Fibroblast of lung (primary cell): ENCODE measurements around the gene FKBP4. TPM values are rescaled to one million over a fixed set of nuclear protein-coding genes. Genes with fewer than 3 reads are reported as not detected.

ENCODE experiments used
- DNase-seq, 2 donors: peaks; one replicate each; pipeline versions ENCODE4 v3.0.0 to v3.0.0-alpha.2; 2010; ENCODE audit warnings: low read depth in 2 of 2
- H2AFZ ChIP-seq: 2 replicates; pipeline ENCODE4 v1.5.1; 2012; ENCODE audit warnings: low read length, control low read depth, inconsistent platforms
- H3K27ac ChIP-seq: 2 replicates; pipeline ENCODE4 v1.5.1; 2011; ENCODE audit warnings: low read length, control low read depth; ENCODE audit not compliant: insufficient read depth
- H3K27me3 ChIP-seq: 2 replicates; pipeline ENCODE4 v1.5.1; 2011; ENCODE audit warnings: mild to moderate bottlenecking, low read length; ENCODE audit not compliant: control insufficient read depth, insufficient read depth
- H3K36me3 ChIP-seq: 2 replicates; pipeline ENCODE4 v1.5.1; 2011; ENCODE audit warnings: low read length; ENCODE audit not compliant: control insufficient read depth, insufficient read depth
- H3K4me1 ChIP-seq: 2 replicates; pipeline ENCODE4 v1.5.1; 2011; ENCODE audit warnings: low read length; ENCODE audit not compliant: control insufficient read depth, insufficient read depth; ENCODE audit errors: extremely low read depth
- H3K4me2 ChIP-seq: 2 replicates; pipeline ENCODE4 v1.5.1; 2011; ENCODE audit warnings: low read length, control low read depth; ENCODE audit not compliant: insufficient read depth; ENCODE audit errors: extremely low read depth
- H3K4me3 ChIP-seq, 4 experiments: fragments of 200-600 bp in 1 of 4; sonication (generic) in 1 of 4; replicated peaks in 1 of 4; 2 replicates each; pipeline ENCODE4 v1.5.1; 2011 to 2016; ENCODE audit warnings: low read length in 4 of 4, low read depth in 3 of 4, mild to moderate bottlenecking in 3 of 4, control low read depth in 2 of 4, inconsistent platforms in 1 of 4, mixed read lengths in 1 of 4; ENCODE audit not compliant: insufficient read depth in 1 of 4; ENCODE audit errors: control extremely low read depth in 1 of 4
- H3K79me2 ChIP-seq: 2 replicates; pipeline ENCODE4 v1.5.1; 2012; ENCODE audit warnings: mild to moderate bottlenecking, low read length, inconsistent platforms; ENCODE audit not compliant: control insufficient read depth, insufficient read depth
- H3K9ac ChIP-seq: 2 replicates; pipeline ENCODE4 v1.5.1; 2011; ENCODE audit warnings: mild to moderate bottlenecking, low read length, control low read depth; ENCODE audit not compliant: insufficient read depth
- H3K9me3 ChIP-seq: 2 replicates; pipeline ENCODE4 v1.5.1; 2012; ENCODE audit warnings: low read depth, low read length; ENCODE audit not compliant: control insufficient read depth, insufficient read depth
- H4K20me1 ChIP-seq: 2 replicates; pipeline ENCODE4 v1.5.1; 2011; ENCODE audit warnings: low read length; ENCODE audit not compliant: control insufficient read depth, insufficient read depth; ENCODE audit errors: extremely low read depth
- EZH2 ChIP-seq: IDR thresholded peaks from 2 replicates; pipeline ENCODE4 v1.5.1; 2012; ENCODE audit warnings: low read length, control low read depth, mild to moderate bottlenecking; ENCODE audit errors: missing control alignments
- polyA plus RNA-seq, 2 donors: library from polyadenylated mRNA; depleted of rRNA in 1 of 2; stranded (reverse) in 1 of 2; unstranded in 1 of 2; fragments of >200 nt; gene quantifications; 2 replicates each; pipeline ENCODE4 v1.2.1, GENCODE V29; 2011 to 2012; ENCODE audit warnings: missing spikeins in 1 of 2
- total RNA-seq: library from RNA; depleted of rRNA; stranded (reverse); fragments of >200 nt; gene quantifications from 2 replicates; pipeline ENCODE4 v1.2.1, GENCODE V29; 2014
- TF ChIP-seq, protein P1 (sequence below), 2 donors: IDR thresholded peaks in 1 of 2; conservative IDR thresholded peaks in 1 of 2; 1 replicate in 1 of 2; 2 replicates in 1 of 2; pipeline ENCODE4 v1.5.1; 2011 to 2012; ENCODE audit warnings: low read length in 2 of 2, control low read depth in 1 of 2, inconsistent platforms in 1 of 2, low read depth in 1 of 2, mild to moderate bottlenecking in 1 of 2

Gene FKBP4
- total and polyA plus RNA-seq, 2 donors (not counting 1 experiment from before 2014, with no cell fraction given): 23.0 to 42.6 TPM

DNA sequence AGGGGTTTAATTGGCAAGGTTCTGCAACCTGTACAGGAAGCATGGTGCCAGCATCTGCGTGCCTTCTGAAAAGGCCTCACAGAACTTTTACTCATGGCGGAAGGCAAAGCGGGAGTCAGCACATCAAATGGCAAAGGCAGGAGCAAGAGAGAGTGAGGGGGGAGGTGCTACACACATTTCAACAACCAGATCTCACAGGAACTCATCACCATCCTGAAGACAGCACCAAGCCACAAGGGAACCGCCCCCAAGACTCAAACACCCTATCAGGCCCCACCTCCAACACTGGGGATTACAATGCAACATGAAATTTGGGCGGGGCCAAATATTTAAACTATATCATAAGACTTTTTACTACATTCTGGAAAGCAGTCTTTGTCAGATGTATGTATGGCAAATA is 38.0 kb upstream of the FKBP4 start:
- Histone ChIP-seq H3K79me2 (no peaks in the 10 kb centered on the region), H3K27ac (no peak overlapping the region), H3K4me2 (no peak overlapping the region), H2AFZ (no peak overlapping the region), H3K4me3 (no peak overlapping the region), H3K9ac (no peak overlapping the region), H3K27me3 (peaks cover 4% of the 10 kb centered on the region), H3K9me3 (no peaks in the 10 kb centered on the region), H3K36me3 (no peaks in the 10 kb centered on the region), H3K4me1 (no peaks in the 10 kb centered on the region), H4K20me1 (no peaks in the 10 kb centered on the region)
- DNase-seq: no peak
- TF ChIP-seq, protein P1, sequence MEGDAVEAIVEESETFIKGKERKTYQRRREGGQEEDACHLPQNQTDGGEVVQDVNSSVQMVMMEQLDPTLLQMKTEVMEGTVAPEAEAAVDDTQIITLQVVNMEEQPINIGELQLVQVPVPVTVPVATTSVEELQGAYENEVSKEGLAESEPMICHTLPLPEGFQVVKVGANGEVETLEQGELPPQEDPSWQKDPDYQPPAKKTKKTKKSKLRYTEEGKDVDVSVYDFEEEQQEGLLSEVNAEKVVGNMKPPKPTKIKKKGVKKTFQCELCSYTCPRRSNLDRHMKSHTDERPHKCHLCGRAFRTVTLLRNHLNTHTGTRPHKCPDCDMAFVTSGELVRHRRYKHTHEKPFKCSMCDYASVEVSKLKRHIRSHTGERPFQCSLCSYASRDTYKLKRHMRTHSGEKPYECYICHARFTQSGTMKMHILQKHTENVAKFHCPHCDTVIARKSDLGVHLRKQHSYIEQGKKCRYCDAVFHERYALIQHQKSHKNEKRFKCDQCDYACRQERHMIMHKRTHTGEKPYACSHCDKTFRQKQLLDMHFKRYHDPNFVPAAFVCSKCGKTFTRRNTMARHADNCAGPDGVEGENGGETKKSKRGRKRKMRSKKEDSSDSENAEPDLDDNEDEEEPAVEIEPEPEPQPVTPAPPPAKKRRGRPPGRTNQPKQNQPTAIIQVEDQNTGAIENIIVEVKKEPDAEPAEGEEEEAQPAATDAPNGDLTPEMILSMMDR (conservative IDR thresholded peaks at IDR 0.05 in 1 of 2, IDR thresholded peaks at IDR 0.05 in 1 of 2; ENCODE audit: low read depth in 1 of 2, low read length in 2 of 2): no peak
- TF ChIP-seq EZH2: no peak

DNA sequence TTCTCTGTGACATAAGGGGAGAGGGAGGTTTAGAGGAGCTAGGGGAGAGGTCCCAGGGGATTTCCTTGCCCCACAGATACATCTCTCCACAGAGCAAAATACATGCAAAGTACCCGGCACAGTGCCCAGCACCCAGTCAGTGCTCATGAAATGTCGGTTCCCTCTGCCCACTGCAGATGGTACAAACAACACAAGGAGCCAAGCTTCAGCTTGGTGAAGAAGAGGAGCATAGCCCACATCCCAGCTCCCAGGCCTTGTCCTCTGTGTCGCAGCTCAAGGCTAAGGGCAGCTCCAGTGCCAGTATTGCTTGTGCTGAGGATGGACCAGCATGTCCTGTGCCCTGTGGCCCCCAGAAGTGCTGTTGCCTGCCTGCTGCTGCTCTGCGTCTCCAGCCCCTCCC is 35.0 kb upstream of the FKBP4 start:
- Histone ChIP-seq H3K4me1 (no peaks in the 10 kb centered on the region), H3K27ac (no peak overlapping the region), H4K20me1 (no peaks in the 10 kb centered on the region), H3K9me3 (no peaks in the 10 kb centered on the region), H3K4me2 (no peak overlapping the region), H3K4me3 (no peak overlapping the region), H3K36me3 (no peaks in the 10 kb centered on the region), H3K79me2 (no peaks in the 10 kb centered on the region), H3K27me3 (peaks cover 4% of the 10 kb centered on the region), H3K9ac (no peak overlapping the region), H2AFZ (no peak overlapping the region)
- DNase-seq: no peak
- no peak for TF ChIP-seq EZH2
- TF ChIP-seq, protein P1 (conservative IDR thresholded peaks at IDR 0.05 in 1 of 2, IDR thresholded peaks at IDR 0.05 in 1 of 2; ENCODE audit: low read depth in 1 of 2, low read length in 2 of 2): no peak

DNA sequence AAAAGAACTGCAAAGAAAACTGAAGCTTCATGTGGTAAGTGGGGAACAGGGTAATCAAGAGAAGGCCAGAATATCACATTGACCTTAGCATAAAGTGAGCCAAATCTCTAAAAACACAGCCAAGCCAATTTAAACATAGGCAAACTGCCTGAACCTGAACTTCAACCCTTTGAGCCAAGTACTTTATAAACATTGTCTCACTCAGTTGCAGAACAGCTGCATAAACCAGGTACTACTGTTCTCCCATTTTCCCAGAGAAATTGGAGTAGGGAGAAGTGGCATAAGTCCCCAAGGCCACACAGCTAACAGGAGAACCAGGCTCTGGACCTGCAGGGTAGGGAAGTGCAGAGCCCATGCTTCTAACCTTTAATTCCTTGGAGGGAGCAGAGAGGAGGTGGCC is 30.4 kb upstream of the FKBP4 start:
- Histone ChIP-seq H4K20me1 (no peaks in the 10 kb centered on the region), H3K27me3 (peaks cover 7% of the 10 kb centered on the region), H3K9me3 (no peaks in the 10 kb centered on the region), H3K79me2 (no peaks in the 10 kb centered on the region), H2AFZ (no peak overlapping the region), H3K36me3 (no peaks in the 10 kb centered on the region), H3K4me2 (no peak overlapping the region), H3K27ac (no peak overlapping the region), H3K4me1 (no peaks in the 10 kb centered on the region), H3K4me3 (no peak overlapping the region), H3K9ac (no peak overlapping the region)
- TF ChIP-seq, protein P1 (conservative IDR thresholded peaks at IDR 0.05 in 1 of 2, IDR thresholded peaks at IDR 0.05 in 1 of 2; ENCODE audit: low read depth in 1 of 2, low read length in 2 of 2): no peak
- no peak for TF ChIP-seq EZH2
- DNase-seq: no peak
